Neutrophil (primary cell): ENCODE measurements around the gene ALDH5A1.

Experiments used
- H3K27ac ChIP-seq: fragments of 200-600 bp; sonication (generic); 2 replicates; pipeline ENCODE4 v1.5.1; 2016; ENCODE audit warnings: mild to moderate bottlenecking, moderate library complexity
- H3K27me3 ChIP-seq: fragments of 200-600 bp; sonication (generic); 2 replicates; pipeline ENCODE4 v1.6.0; 2016; ENCODE audit warnings: mild to moderate bottlenecking
- H3K36me3 ChIP-seq: fragments of 200-600 bp; sonication (generic); 2 replicates; pipeline ENCODE4 v1.5.1; 2017
- H3K4me1 ChIP-seq, 2 experiments: fragments of 200-600 bp in 1 of 2; sonication (generic) in 1 of 2; 1 replicate in 1 of 2; 2 replicates in 1 of 2; pipeline versions ENCODE4 v1.5.1 to v1.6.1; 2013 to 2016; ENCODE audit warnings: low read depth in 1 of 2, low read length in 1 of 2, mild to moderate bottlenecking in 1 of 2, moderate library complexity in 1 of 2; ENCODE audit not compliant: control insufficient read depth in 1 of 2, insufficient read depth in 1 of 2
- H3K4me3 ChIP-seq, 2 experiments: fragments of 200-600 bp in 1 of 2; sonication (generic) in 1 of 2; 1 replicate in 1 of 2; 2 replicates in 1 of 2; pipeline ENCODE4 v1.5.1; 2013 to 2016; ENCODE audit warnings: low read depth in 1 of 2, low read length in 1 of 2, mild to moderate bottlenecking in 1 of 2, moderate library complexity in 1 of 2
- H3K9me3 ChIP-seq: fragments of 200-600 bp; sonication (generic); 2 replicates; pipeline ENCODE4 v1.5.1; 2016
- TF ChIP-seq, protein P1 (sequence below): fragments of 200-600 bp; sonication (generic); IDR thresholded peaks from 2 replicates; pipeline ENCODE4 v1.5.1; 2016; ENCODE audit warnings: antibody characterized with exemption

The ALDH5A1 gene

DNA sequence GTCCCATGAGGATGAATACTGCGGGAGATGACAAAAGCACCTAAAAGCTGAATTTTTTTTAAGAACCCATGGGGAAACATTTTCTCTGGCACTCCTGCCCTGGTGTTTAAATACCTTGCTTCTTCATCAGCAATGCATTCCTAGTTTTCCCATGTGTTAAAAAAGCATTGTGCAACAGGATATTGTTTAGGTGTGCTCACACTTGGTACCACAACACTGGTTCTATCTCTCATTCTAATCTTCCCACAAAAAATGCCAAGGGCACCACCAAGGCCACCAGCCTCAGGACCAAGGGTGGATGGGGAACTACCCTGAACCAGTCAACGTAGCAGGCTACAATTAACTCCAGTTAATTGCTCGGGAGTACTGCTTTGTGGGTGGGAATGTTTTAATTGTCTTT lies 50.9 kb downstream of the ALDH5A1 start:
- TF ChIP-seq, protein P1, sequence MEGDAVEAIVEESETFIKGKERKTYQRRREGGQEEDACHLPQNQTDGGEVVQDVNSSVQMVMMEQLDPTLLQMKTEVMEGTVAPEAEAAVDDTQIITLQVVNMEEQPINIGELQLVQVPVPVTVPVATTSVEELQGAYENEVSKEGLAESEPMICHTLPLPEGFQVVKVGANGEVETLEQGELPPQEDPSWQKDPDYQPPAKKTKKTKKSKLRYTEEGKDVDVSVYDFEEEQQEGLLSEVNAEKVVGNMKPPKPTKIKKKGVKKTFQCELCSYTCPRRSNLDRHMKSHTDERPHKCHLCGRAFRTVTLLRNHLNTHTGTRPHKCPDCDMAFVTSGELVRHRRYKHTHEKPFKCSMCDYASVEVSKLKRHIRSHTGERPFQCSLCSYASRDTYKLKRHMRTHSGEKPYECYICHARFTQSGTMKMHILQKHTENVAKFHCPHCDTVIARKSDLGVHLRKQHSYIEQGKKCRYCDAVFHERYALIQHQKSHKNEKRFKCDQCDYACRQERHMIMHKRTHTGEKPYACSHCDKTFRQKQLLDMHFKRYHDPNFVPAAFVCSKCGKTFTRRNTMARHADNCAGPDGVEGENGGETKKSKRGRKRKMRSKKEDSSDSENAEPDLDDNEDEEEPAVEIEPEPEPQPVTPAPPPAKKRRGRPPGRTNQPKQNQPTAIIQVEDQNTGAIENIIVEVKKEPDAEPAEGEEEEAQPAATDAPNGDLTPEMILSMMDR, result no peak

DNA sequence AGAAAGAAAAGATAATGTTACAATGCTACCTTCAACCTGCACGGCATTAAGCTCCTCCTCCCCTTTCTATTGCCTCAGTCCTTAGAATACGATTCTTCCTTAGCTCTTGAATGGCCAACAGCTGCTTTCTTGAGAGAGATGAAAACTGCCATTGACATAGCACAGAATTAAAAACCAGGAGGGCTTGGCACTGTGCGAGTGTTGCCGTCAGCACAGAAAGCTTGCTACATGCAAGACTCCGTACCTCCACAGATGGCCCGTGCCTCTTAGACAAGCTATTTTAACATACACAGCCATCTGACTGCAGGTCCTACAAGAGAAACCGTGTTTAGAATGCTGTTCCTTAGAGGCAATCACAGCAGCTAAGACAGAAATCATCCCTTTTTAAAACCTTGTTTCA lies 51.7 kb downstream of the ALDH5A1 start:
- Histone ChIP-seq H3K4me1 (no peaks in the 10 kb centered on the region), H3K27ac (no peak overlapping the region), H3K4me3 (no peak overlapping the region), H3K27me3 (peaks cover 25% of the 10 kb centered on the region), H3K9me3 (no peaks in the 10 kb centered on the region), H3K36me3 (no peaks in the 10 kb centered on the region)
- TF ChIP-seq, protein P1, result no peak

More for the DNA sequence above, 50.9 kb downstream of the ALDH5A1 start:
- Histone ChIP-seq H3K36me3 (no peaks in the 10 kb centered on the region), H3K27me3 (peaks cover 25% of the 10 kb centered on the region), H3K4me1 (no peaks in the 10 kb centered on the region), H3K27ac (no peak overlapping the region), H3K9me3 (no peaks in the 10 kb centered on the region), H3K4me3 (no peak overlapping the region)

DNA sequence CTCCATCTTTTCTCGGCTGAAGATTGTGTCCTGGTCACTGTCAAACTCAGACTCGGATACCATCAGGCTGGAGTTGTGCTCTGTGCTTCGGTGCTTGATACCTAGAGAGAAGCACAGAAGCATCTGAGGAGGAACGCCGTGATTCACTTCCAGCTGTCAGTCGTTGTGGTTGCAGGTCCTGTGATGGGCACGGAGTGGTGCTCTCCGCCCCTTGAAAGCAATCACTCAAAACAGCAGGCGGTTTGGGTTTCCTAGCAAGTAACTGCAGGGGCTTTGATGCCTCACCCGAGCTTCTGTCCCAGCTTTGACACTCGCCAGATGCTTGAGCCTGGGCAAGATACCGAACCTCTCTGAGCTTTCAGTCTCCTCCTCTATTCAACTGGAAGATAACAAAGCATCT lies 52.5 kb downstream of the ALDH5A1 start:
- TF ChIP-seq, protein P1, result no peak
- Histone ChIP-seq H3K27me3 (peaks cover 25% of the 10 kb centered on the region), H3K4me1 (no peaks in the 10 kb centered on the region)

DNA sequence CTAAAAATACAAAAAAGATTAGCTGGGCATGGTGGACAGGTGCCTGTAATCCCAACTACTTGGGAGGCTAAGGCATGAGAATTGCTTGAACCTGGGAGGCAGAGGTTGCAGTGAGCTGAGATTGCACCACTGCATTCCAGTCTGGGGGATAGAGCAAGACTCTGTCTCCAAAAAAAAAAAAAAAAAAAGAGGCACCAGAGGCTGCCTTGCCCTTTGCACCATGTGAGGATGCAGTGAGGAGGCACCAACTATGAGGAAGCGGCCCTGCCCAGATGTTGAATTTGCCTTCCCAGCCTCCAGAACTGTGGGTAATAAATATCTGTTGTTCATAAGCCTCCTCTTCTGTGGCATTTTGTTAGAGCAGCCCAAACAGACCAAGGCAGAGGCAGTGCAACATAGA lies 54.4 kb downstream of the ALDH5A1 start:
- Histone ChIP-seq H3K4me3 (no peak overlapping the region), H3K27me3 (peaks cover 25% of the 10 kb centered on the region), H3K9me3 (no peaks in the 10 kb centered on the region), H3K27ac (no peak overlapping the region), H3K36me3 (no peaks in the 10 kb centered on the region), H3K4me1 (no peaks in the 10 kb centered on the region)
- TF ChIP-seq, protein P1, result no peak

More for the DNA sequence above, 52.5 kb downstream of the ALDH5A1 start:
- Histone ChIP-seq H3K36me3 (no peaks in the 10 kb centered on the region), H3K4me3 (no peak overlapping the region), H3K27ac (no peak overlapping the region), H3K9me3 (no peaks in the 10 kb centered on the region)

DNA sequence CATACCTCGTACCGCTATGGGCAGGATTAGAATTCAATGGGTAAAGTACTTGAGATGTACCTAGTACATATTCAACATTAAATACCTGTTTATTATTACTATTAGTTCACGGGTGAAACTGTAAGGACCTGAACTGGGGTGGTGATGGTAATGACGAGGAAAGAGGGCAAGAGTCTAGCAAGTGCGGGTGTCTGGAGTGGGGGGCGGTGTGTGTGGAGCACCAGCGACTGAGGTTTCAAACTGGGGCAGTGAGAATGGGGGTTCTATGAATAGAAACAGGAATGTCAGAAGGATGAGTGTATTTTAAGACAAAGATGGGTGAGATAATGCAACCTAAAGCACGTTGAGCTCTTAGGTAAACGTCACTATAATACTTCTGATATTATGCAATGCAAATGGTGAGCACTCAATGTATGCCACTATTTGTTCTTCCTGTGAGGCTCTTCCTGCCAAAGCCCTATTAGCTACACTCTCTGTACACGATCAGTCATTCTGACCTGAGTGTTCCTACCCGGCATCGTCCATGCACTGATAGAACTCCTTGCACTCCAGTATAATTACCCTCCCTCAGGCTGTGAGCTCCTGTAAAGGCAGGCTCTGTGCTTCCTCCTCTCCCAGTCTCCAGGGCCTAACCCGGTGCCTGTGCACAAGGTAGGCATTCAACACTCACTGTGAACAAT lies 55.0 kb downstream of the ALDH5A1 start:
- Histone ChIP-seq H3K36me3 (no peaks in the 10 kb centered on the region), H3K4me3 (no peak overlapping the region), H3K27me3 (peaks cover 25% of the 10 kb centered on the region), H3K4me1 (no peaks in the 10 kb centered on the region), H3K27ac (no peak overlapping the region), H3K9me3 (no peaks in the 10 kb centered on the region)
- TF ChIP-seq, protein P1, result no peak
